NCI-H1417 treated with DMSO at 0.1 percent for 48 hours (cell line): Measurements from ENCODE around the gene HOXC13.

Experiments used
- DNase-seq: peaks from one replicate; lab custom pipeline; 2025; lab: John Stamatoyannopoulos, UW

HOXC13 gene

GRCh38 chr12:53971129-53971528, 32.5 kb downstream of the HOXC13 start:
- no peak for DNase-seq

GRCh38 chr12:53971686-53972085, 33.1 kb downstream of the HOXC13 start:
- no peak for DNase-seq

- DNase-seq = no peak
These were observed 33.6 kb downstream of the HOXC13 start for GRCh38 chr12:53972152-53972702.

- DNase-seq = no peak
These were observed 34.1 kb downstream of the HOXC13 start, which contains the start of gene HOXC11 for GRCh38 chr12:53972722-53973235. Gene HOXC11, plus strand, starts transcription at chr12:53973126. Its CDS starts 116 bp downstream, at chr12:53973242.

- no peak for DNase-seq
These were observed 34.8 kb downstream of the HOXC13 start for GRCh38 chr12:53973236-53974042.

- no peak for DNase-seq
These were observed 35.7 kb downstream of the HOXC13 start, which contains the start of gene HOTAIR for GRCh38 chr12:53974084-53975063. Gene HOTAIR, minus strand, starts transcription at chr12:53974954.

- no peak for DNase-seq
These were observed 36.4 kb downstream of the HOXC13 start for GRCh38 chr12:53975064-53975471.

- no peak for DNase-seq
These were observed 37.0 kb downstream of the HOXC13 start for GRCh38 chr12:53975479-53976152.

GRCh38 chr12:53976172-53976822, 37.7 kb downstream of the HOXC13 start:
- DNase-seq = no peak

- no peak for DNase-seq
These were observed 38.4 kb downstream of the HOXC13 start for GRCh38 chr12:53976823-53977595.

- no peak for DNase-seq
These were observed 39.2 kb downstream of the HOXC13 start for GRCh38 chr12:53977596-53978445.

- DNase-seq = no peak
These were observed 40.1 kb downstream of the HOXC13 start for GRCh38 chr12:53978477-53979356.

GRCh38 chr12:53980104-53980801, 41.6 kb downstream of the HOXC13 start:
- no peak for DNase-seq

- no peak for DNase-seq
These were observed 42.3 kb downstream of the HOXC13 start for GRCh38 chr12:53980802-53981496.

GRCh38 chr12:53981634-53982565, 43.3 kb downstream of the HOXC13 start:
- no peak for DNase-seq
